Measurements from ENCODE around the gene CDK5RAP2.

CDK5RAP2 gene

GRCh38 chr9:120403543-120403856 lies 176.5 kb downstream of the CDK5RAP2 start:
- peaks cover 6 to 89% of the 10 kb centered on the region in 2 experiments for H3K36me3 ChIP-seq (ENCODE audit: control insufficient read depth in 2 of 2, insufficient read depth in 1 of 2, low read length in 2 of 2)

GRCh38 chr9:120402741-120403542 lies 177.0 kb downstream of the CDK5RAP2 start:
- Histone ChIP-seq H3K4me3 (ENCODE audit: low read depth, low read length) (no peak overlapping the region), H3K4me1 (ENCODE audit: control insufficient read depth, insufficient read depth, low read length) (no peaks in the 10 kb centered on the region), H3K9me3 (ENCODE audit: control insufficient read depth, insufficient read depth, low read depth, low read length) (no peaks in the 10 kb centered on the region), H3K27ac (ENCODE audit: extremely low read depth, low read depth, low read length) (no peak overlapping the region), H3K36me3 (ENCODE audit: control insufficient read depth in 2 of 2, insufficient read depth in 1 of 2, low read length in 2 of 2) (peaks cover 6 to 87% of the 10 kb centered on the region in 2 experiments)
- TF ChIP-seq ZNF335 (tag by site-specific recombination; conservative IDR thresholded peaks at IDR 0.05) (peak; percentile 30; the same call in 1 of the 2 replicates), ZNF146 (tag by site-specific recombination; IDR thresholded peaks at IDR 0.05) (no peak), ZNF600 (tag by site-specific recombination; IDR thresholded peaks at IDR 0.05) (0 out of 2 replicates have a peak, but pooled peaks have one; percentile 40), ZNF16 (tag by site-specific recombination; IDR thresholded peaks at IDR 0.05; ENCODE audit: low read depth) (no peak), EGR2 (tag by site-specific recombination; IDR thresholded peaks at IDR 0.05; ENCODE audit: low read depth) (peak; percentile 63; the same call in 1 of the 2 replicates), ZFHX2 (tag by site-specific recombination; conservative IDR thresholded peaks at IDR 0.05) (peak; percentile 47)
- ChIA-PET POLR2A (interaction anchor here (0.6 kb wide), 1 partner anchor 19 kb away, joined by 4 read pairs; no protein-coding TSS in a partner anchor), CTCF (interaction anchor here (1.0 to 1.1 kb wide), 2 partner anchors 10 to 37 kb away, joined by 3 read pairs; no protein-coding TSS in a partner anchor)

More at GRCh38 chr9:120403543-120403856, 176.5 kb downstream of the CDK5RAP2 start:
- H3K4me3 ChIP-seq (ENCODE audit: low read depth, low read length), result no peak overlapping the region
- ChIA-PET POLR2A (no interaction called here), CTCF (no interaction called here)
- no peak for TF ChIP-seq ZNF473 (tag by site-specific recombination; IDR thresholded peaks at IDR 0.05)
- peak; percentile 66; the same call in 1 of the 2 replicates for TF ChIP-seq REST (tag by site-specific recombination; IDR thresholded peaks at IDR 0.05)
- TF ChIP-seq ZNF416 (tag by site-specific recombination; IDR thresholded peaks at IDR 0.05), result no peak
- no peak for TF ChIP-seq ZNF37A (tag by site-specific recombination; IDR thresholded peaks at IDR 0.05)
- TF ChIP-seq ZNF776 (tag by site-specific recombination; IDR thresholded peaks at IDR 0.05; ENCODE audit: borderline replicate concordance), result no peak
- no peak for TF ChIP-seq SALL2 (tag by site-specific recombination; IDR thresholded peaks at IDR 0.05; ENCODE audit: borderline replicate concordance)
- H3K27ac ChIP-seq (ENCODE audit: extremely low read depth, low read depth, low read length), result no peak overlapping the region
- no peaks in the 10 kb centered on the region for H3K4me1 ChIP-seq (ENCODE audit: control insufficient read depth, insufficient read depth, low read length)
- no peaks in the 10 kb centered on the region for H3K9me3 ChIP-seq (ENCODE audit: control insufficient read depth, insufficient read depth, low read depth, low read length)

GRCh38 chr9:120399940-120400339 lies 180.0 kb downstream of the CDK5RAP2 start:
- Histone ChIP-seq H3K36me3 (ENCODE audit: control insufficient read depth in 2 of 2, insufficient read depth in 1 of 2, low read length in 2 of 2) (peaks cover 6 to 88% of the 10 kb centered on the region in 2 experiments), H3K9me3 (ENCODE audit: control insufficient read depth, insufficient read depth, low read depth, low read length) (no peaks in the 10 kb centered on the region), H3K4me1 (ENCODE audit: control insufficient read depth, insufficient read depth, low read length) (no peaks in the 10 kb centered on the region), H3K4me3 (ENCODE audit: low read depth, low read length) (no peak overlapping the region), H3K27ac (ENCODE audit: extremely low read depth, low read depth, low read length) (no peak overlapping the region)
- TF ChIP-seq ZNF548 (tag by site-specific recombination; IDR thresholded peaks at IDR 0.05), result no peak
- ChIA-PET CTCF (interaction anchor here (0.6 kb wide), 1 partner anchor 132 kb away, joined by 4 read pairs; no protein-coding TSS in a partner anchor), POLR2A (no interaction called here)

GRCh38 chr9:120398286-120398685 lies 181.7 kb downstream of the CDK5RAP2 start:
- ChIA-PET POLR2A (no interaction called here), CTCF (no interaction called here)
- Histone ChIP-seq H3K4me1 (ENCODE audit: control insufficient read depth, insufficient read depth, low read length) (no peaks in the 10 kb centered on the region), H3K36me3 (ENCODE audit: control insufficient read depth in 2 of 2, insufficient read depth in 1 of 2, low read length in 2 of 2) (peaks cover 15 to 88% of the 10 kb centered on the region in 2 experiments), H3K9me3 (ENCODE audit: control insufficient read depth, insufficient read depth, low read depth, low read length) (no peaks in the 10 kb centered on the region), H3K4me3 (ENCODE audit: low read depth, low read length) (no peak overlapping the region), H3K27ac (ENCODE audit: extremely low read depth, low read depth, low read length) (no peak overlapping the region)
- TF ChIP-seq ZNF488 (tag by site-specific recombination; IDR thresholded peaks at IDR 0.05) (no peak), ZNF558 (tag by site-specific recombination; IDR thresholded peaks at IDR 0.05) (no peak), GFI1B (tag by site-specific recombination; IDR thresholded peaks at IDR 0.05) (no peak), ZNF514 (tag by site-specific recombination; IDR thresholded peaks at IDR 0.05) (no peak), TSHZ1 (tag by site-specific recombination; IDR thresholded peaks at IDR 0.05; ENCODE audit: borderline replicate concordance) (no peak), ZBTB17 (tag by site-specific recombination; IDR thresholded peaks at IDR 0.05) (no peak), ZNF394 (tag by site-specific recombination; IDR thresholded peaks at IDR 0.05; ENCODE audit: borderline replicate concordance) (no peak)
